MM.1S (cell line): ENCODE data around the gene SSR2.
A peak's percentile ranks its signal among the peaks of the same experiment; 100 is the strongest.

ENCODE experiments used
- DNase-seq: peaks from one replicate; pipeline ENCODE4 v3.0.0-alpha.2; 2015
- H2AFZ ChIP-seq: fragments of 300-600 bp; sonication (generic); 2 replicates; pipeline ENCODE4 v1.6.0; 2016; ENCODE audit warnings: antibody characterized with exemption, low read length
- H3F3A ChIP-seq: fragments of 300-600 bp; sonication (generic); 2 replicates; pipeline ENCODE4 v1.6.1; 2016; ENCODE audit warnings: mild to moderate bottlenecking, antibody characterized with exemption, low read length, moderate library complexity, mixed read lengths; ENCODE audit not compliant: insufficient read depth
- H3K27ac ChIP-seq: fragments of 300-600 bp; sonication (generic); 2 replicates; pipeline ENCODE4 v1.5.1; 2016; ENCODE audit warnings: mild to moderate bottlenecking, low read length
- H3K27me3 ChIP-seq: fragments of 300-600 bp; sonication (generic); replicated peaks from 2 replicates; pipeline ENCODE4 v1.6.0; 2016; ENCODE audit warnings: low read length; ENCODE audit not compliant: insufficient read depth
- H3K36me3 ChIP-seq: fragments of 300-600 bp; sonication (generic); replicated peaks from 2 replicates; pipeline ENCODE4 v1.6.1; 2016; ENCODE audit warnings: mild to moderate bottlenecking, low read length, mixed read lengths; ENCODE audit not compliant: insufficient read depth
- H3K4me1 ChIP-seq: fragments of 300-600 bp; sonication (generic); 2 replicates; pipeline ENCODE4 v1.6.1; 2016; ENCODE audit warnings: low read length, mixed read lengths
- H3K4me2 ChIP-seq: fragments of 300-600 bp; sonication (generic); 2 replicates; pipeline ENCODE4 v1.6.0; 2016; ENCODE audit warnings: low read depth, low read length
- H3K4me3 ChIP-seq: fragments of 300-600 bp; sonication (generic); 2 replicates; pipeline ENCODE4 v1.5.1; 2016; ENCODE audit warnings: low read length, mixed read lengths
- H3K79me2 ChIP-seq: fragments of 300-600 bp; sonication (generic); 2 replicates; pipeline ENCODE4 v1.6.1; 2016; ENCODE audit warnings: mixed run types, low read length, mixed read lengths
- H3K9ac ChIP-seq: fragments of 300-600 bp; sonication (generic); 2 replicates; pipeline ENCODE4 v1.6.1; 2016; ENCODE audit warnings: low read length, mixed read lengths
- H3K9me2 ChIP-seq: fragments of 300-600 bp; sonication (generic); replicated peaks from 2 replicates; pipeline ENCODE4 v1.6.1; 2016; ENCODE audit warnings: mild to moderate bottlenecking, low read length, mixed read lengths; ENCODE audit not compliant: insufficient read depth
- H3K9me3 ChIP-seq: fragments of 300-600 bp; sonication (generic); replicated peaks from 2 replicates; pipeline ENCODE4 v1.6.1; 2016; ENCODE audit warnings: mild to moderate bottlenecking, low read length, mixed read lengths; ENCODE audit not compliant: insufficient read depth
- H4K20me1 ChIP-seq: fragments of 300-600 bp; sonication (generic); 2 replicates; pipeline ENCODE4 v1.6.1; 2016; ENCODE audit warnings: mild to moderate bottlenecking, low read length, moderate library complexity, mixed read lengths; ENCODE audit not compliant: insufficient read depth
- CTCF ChIP-seq: fragments of 300-600 bp; sonication (generic); IDR thresholded peaks from 2 replicates; pipeline ENCODE4 v1.5.1; 2016; ENCODE audit warnings: antibody characterized with exemption, low read length, mixed read lengths
- EZH2 ChIP-seq: fragments of 300-600 bp; sonication (generic); optimal IDR thresholded peaks from 2 replicates; pipeline ENCODE3; 2017; ENCODE audit warnings: low read depth, mild to moderate bottlenecking, antibody characterized with exemption, low read length, mixed read lengths
- EZH2phosphoT487 ChIP-seq: fragments of 300-600 bp; sonication (generic); IDR thresholded peaks from 2 replicates; pipeline ENCODE4 v1.6.1; 2018; ENCODE audit warnings: antibody characterized with exemption, low read length

The SSR2 gene

GRCh38 chr1:156020293-156021092, at the start of gene SSR2:
Gene SSR2, minus strand, starts transcription at chr1:156020951. Its CDS starts 784 bp downstream, at chr1:156020167.
- Histone ChIP-seq H2AFZ (peak within 1 kb of the TSS; percentile 76), H3K4me1 (peaks cover 7% of the 10 kb centered on the region; the same call in 1 of the 2 replicates), H3K79me2 (peaks cover 50% of the 10 kb centered on the region), H3K9me3 (no peaks in the 10 kb centered on the region), H3K9me2 (no peaks in the 10 kb centered on the region), H3K27me3 (no peaks in the 10 kb centered on the region), H4K20me1 (no peaks in the 10 kb centered on the region), H3K9ac (peak within 1 kb of the TSS; percentile 76), H3F3A (peaks cover 11% of the 10 kb centered on the region; the same call in 1 of the 2 replicates), H3K4me2 (peak within 1 kb of the TSS; percentile 78), H3K27ac (peak within 1 kb of the TSS; percentile 3; the same call in 1 of the 2 replicates), H3K36me3 (peaks cover 8% of the 10 kb centered on the region; the same call in 1 of the 2 replicates), H3K4me3 (peak within 1 kb of the TSS; percentile 80)
- peak; percentile 98 for DNase-seq
- TF ChIP-seq EZH2phosphoT487, result no peak
- no peak for TF ChIP-seq EZH2
- no peak; the same call in 1 of the 2 replicates for TF ChIP-seq CTCF

- TF ChIP-seq CTCF, result no peak
- TF ChIP-seq EZH2phosphoT487, result no peak
- TF ChIP-seq EZH2, result no peak
- Histone ChIP-seq H3K36me3 (no peaks in the 10 kb centered on the region), H3F3A (no peaks in the 10 kb centered on the region), H3K9ac (no peak overlapping the region), H3K27me3 (0 out of 2 replicates have a peak, but pooled peaks cover 6% of the 10 kb centered on the region), H3K79me2 (no peaks in the 10 kb centered on the region), H3K4me3 (no peak overlapping the region), H3K4me2 (no peak overlapping the region), H3K9me3 (no peaks in the 10 kb centered on the region), H4K20me1 (no peaks in the 10 kb centered on the region), H3K27ac (no peak overlapping the region), H3K9me2 (no peaks in the 10 kb centered on the region), H3K4me1 (peaks cover 8% of the 10 kb centered on the region; the same call in 1 of the 2 replicates), H2AFZ (no peak overlapping the region)
- no peak for DNase-seq
Observed at GRCh38 chr1:156070548-156070947, 49.8 kb upstream of the SSR2 start.

GRCh38 chr1:156069490-156070455, 49.0 kb upstream of the SSR2 start:
- Histone ChIP-seq H3K27ac (no peak overlapping the region), H4K20me1 (no peaks in the 10 kb centered on the region), H3F3A (no peaks in the 10 kb centered on the region), H3K9me2 (no peaks in the 10 kb centered on the region), H2AFZ (no peak overlapping the region), H3K36me3 (no peaks in the 10 kb centered on the region), H3K9ac (no peak overlapping the region), H3K4me2 (no peak overlapping the region), H3K9me3 (no peaks in the 10 kb centered on the region), H3K4me3 (no peak overlapping the region), H3K79me2 (no peaks in the 10 kb centered on the region), H3K27me3 (no peaks in the 10 kb centered on the region), H3K4me1 (peaks cover 8% of the 10 kb centered on the region; the same call in 1 of the 2 replicates)
- TF ChIP-seq CTCF (no peak), EZH2phosphoT487 (no peak), EZH2 (no peak)
- no peak for DNase-seq
